ENCODE results near the gene RUNX3. TPM values are rescaled to one million over a fixed set of nuclear protein-coding genes. Genes with fewer than 3 reads are reported as not detected.

Gene RUNX3
- total and polyA plus RNA-seq, 7 donors, result 0.36 to 18.0 (median 1.2) TPM; not detected in 1

- WGBS, 2 donors, result 94 to 97% methylated on average over 3 of the region's 3 CpGs
- intact Hi-C loops (cut with DNase I), result no loop called here
- TF ChIP-seq POLR2A (IDR thresholded peaks at IDR 0.05) (no peak), POLR2AphosphoS5 (IDR thresholded peaks at IDR 0.05) (no peak), CTCF (IDR thresholded peaks at IDR 0.05) (no peak), EP300 (IDR thresholded peaks at IDR 0.05) (no peak)
- H3K36me3 ChIP-seq, result no peaks in the 10 kb centered on the region
- H3K4me1 ChIP-seq, result no peaks in the 10 kb centered on the region
- no peak overlapping the region for H3K4me3 ChIP-seq
- H3K27me3 ChIP-seq, result no peaks in the 10 kb centered on the region
- no peak overlapping the region for H3K27ac ChIP-seq
- no peaks in the 10 kb centered on the region for H3K9me3 ChIP-seq
- DNase-seq, result no peak
These were observed 14.2 kb upstream of the RUNX3 start for GRCh38 chr1:24944318-24944717.

- DNase-seq, result no peak
These were observed 12.7 kb upstream of the RUNX3 start for GRCh38 chr1:24942789-24943188.

GRCh38 chr1:24941564-24941963 lies 11.5 kb upstream of the RUNX3 start:
- no peaks in the 10 kb centered on the region for H3K9me3 ChIP-seq
- no peak for TF ChIP-seq EP300 (IDR thresholded peaks at IDR 0.05)
- TF ChIP-seq CTCF (IDR thresholded peaks at IDR 0.05), result no peak
- no peak for TF ChIP-seq POLR2AphosphoS5 (IDR thresholded peaks at IDR 0.05)
- intact Hi-C loops (cut with DNase I), result no loop called here
- WGBS, 2 donors, result 78% methylated on average over 4 of the region's 4 CpGs
- DNase-seq, result no peak
- H3K4me3 ChIP-seq, result no peak overlapping the region
- H3K27me3 ChIP-seq, result no peaks in the 10 kb centered on the region
- H3K36me3 ChIP-seq, result no peaks in the 10 kb centered on the region
- no peak overlapping the region for H3K27ac ChIP-seq
- H3K4me1 ChIP-seq, result no peaks in the 10 kb centered on the region

More at GRCh38 chr1:24942789-24943188, 12.7 kb upstream of the RUNX3 start:
- no peak overlapping the region for H3K27ac ChIP-seq
- TF ChIP-seq EP300 (IDR thresholded peaks at IDR 0.05), result no peak
- TF ChIP-seq CTCF (IDR thresholded peaks at IDR 0.05), result no peak
- TF ChIP-seq POLR2A (IDR thresholded peaks at IDR 0.05), result no peak
- TF ChIP-seq POLR2AphosphoS5 (IDR thresholded peaks at IDR 0.05), result no peak
- H3K9me3 ChIP-seq, result no peaks in the 10 kb centered on the region
- intact Hi-C loops (cut with DNase I), result no loop called here
- no peak overlapping the region for H3K4me3 ChIP-seq
- no peaks in the 10 kb centered on the region for H3K27me3 ChIP-seq
- H3K36me3 ChIP-seq, result no peaks in the 10 kb centered on the region
- 56 to 89% methylated on average over 19 of the region's 19 CpGs for WGBS, 2 donors
- no peaks in the 10 kb centered on the region for H3K4me1 ChIP-seq

- H3K27me3 ChIP-seq, result peaks cover 0 to 8% (median 0%) of the 10 kb centered on the region in 3 donors
- no peaks in the 10 kb centered on the region for H3K36me3 ChIP-seq
- no peaks in the 10 kb centered on the region for H3K4me1 ChIP-seq
- no peak for DNase-seq
- no peak overlapping the region for H3K4me3 ChIP-seq
- no peaks in the 10 kb centered on the region for H3K9me3 ChIP-seq
- WGBS, 2 donors, result 89 to 93% methylated on average over 7 of the region's 7 CpGs
- no peak overlapping the region for H3K27ac ChIP-seq
- TF ChIP-seq CTCF (IDR thresholded peaks at IDR 0.05) (no peak), POLR2A (IDR thresholded peaks at IDR 0.05) (no peak), POLR2AphosphoS5 (IDR thresholded peaks at IDR 0.05) (no peak), EP300 (IDR thresholded peaks at IDR 0.05) (no peak)
- intact Hi-C loops (cut with DNase I), result no loop called here
These were observed 10.2 kb upstream of the RUNX3 start for GRCh38 chr1:24940231-24940630.

- no peak for DNase-seq
- WGBS, 2 donors, result 74 to 83% methylated on average over 4 of the region's 4 CpGs
- intact Hi-C loops (cut with DNase I), result loop anchor here (10.0 kb wide), 1 partner anchor 265 kb away; no protein-coding TSS in a partner anchor
- Histone ChIP-seq H3K27me3 (peaks cover 0 to 13% (median 3%) of the 10 kb centered on the region in 3 donors), H3K27ac (no peak overlapping the region), H3K4me1 (no peaks in the 10 kb centered on the region), H3K9me3 (no peaks in the 10 kb centered on the region), H3K4me3 (no peak overlapping the region), H3K36me3 (no peaks in the 10 kb centered on the region)
- TF ChIP-seq POLR2AphosphoS5 (IDR thresholded peaks at IDR 0.05), result no peak
- TF ChIP-seq EP300 (IDR thresholded peaks at IDR 0.05), result no peak
- TF ChIP-seq CTCF (IDR thresholded peaks at IDR 0.05), result no peak
- TF ChIP-seq POLR2A (IDR thresholded peaks at IDR 0.05), result no peak
These were observed 9.7 kb upstream of the RUNX3 start for GRCh38 chr1:24939675-24940193.

All from sigmoid colon (tissue), 7 donors.